NOMO-1 (cell line): ENCODE data around the gene TMEM273.

ENCODE experiments used
- DNase-seq, 2 experiments: peaks; one replicate each; lab custom pipeline; 2025; ENCODE audit not compliant: unreplicated experiment in 2 of 2; lab: John Stamatoyannopoulos, UW

Gene TMEM273

DNA sequence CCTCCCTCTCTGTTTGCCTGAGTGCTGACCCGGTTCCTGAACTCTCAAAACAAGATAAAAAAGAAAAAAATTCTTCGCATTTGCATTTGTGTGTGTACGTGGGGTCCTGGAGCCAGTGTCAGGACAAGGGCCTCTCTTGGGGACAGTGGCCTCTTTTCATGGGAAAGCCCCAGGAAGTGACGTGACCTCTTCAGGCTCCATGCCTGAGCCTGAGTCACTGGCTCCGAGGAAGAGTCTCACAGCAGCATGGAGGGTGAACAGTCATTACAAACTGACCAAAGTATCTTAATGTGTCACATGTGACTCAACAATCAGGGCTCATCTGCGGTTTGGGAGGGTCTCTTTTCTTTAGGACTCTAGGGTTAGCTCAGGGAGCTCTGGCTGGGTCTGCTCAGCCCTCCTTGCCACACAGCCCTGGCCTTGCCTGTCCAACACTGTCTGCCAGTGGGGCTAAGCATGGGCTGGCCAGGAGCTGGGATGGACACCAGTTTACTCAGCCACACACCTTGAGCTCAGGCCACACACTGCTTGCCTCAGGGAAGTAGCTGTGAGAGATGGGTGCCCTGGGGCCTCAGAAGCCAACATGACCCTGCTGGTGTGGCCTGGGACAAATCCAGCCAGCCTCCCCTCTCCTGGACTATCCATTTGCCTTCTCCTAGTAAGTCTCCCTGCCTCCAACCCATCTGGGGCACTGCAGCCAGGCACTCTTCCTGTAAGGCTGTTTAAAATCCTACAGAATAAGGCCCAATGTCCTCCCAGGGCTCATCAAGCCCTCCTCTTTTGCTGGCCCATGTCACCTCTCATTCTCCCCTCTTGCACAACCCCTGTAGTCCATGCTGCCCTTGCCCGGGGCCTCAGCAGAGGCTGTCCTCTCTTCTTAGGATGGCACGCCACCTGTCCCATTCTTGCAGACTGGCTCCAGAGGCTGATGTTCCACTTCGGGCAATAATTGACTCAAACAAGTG lies 10.5 kb downstream of the TMEM273 start:
- no peak for DNase-seq

DNA sequence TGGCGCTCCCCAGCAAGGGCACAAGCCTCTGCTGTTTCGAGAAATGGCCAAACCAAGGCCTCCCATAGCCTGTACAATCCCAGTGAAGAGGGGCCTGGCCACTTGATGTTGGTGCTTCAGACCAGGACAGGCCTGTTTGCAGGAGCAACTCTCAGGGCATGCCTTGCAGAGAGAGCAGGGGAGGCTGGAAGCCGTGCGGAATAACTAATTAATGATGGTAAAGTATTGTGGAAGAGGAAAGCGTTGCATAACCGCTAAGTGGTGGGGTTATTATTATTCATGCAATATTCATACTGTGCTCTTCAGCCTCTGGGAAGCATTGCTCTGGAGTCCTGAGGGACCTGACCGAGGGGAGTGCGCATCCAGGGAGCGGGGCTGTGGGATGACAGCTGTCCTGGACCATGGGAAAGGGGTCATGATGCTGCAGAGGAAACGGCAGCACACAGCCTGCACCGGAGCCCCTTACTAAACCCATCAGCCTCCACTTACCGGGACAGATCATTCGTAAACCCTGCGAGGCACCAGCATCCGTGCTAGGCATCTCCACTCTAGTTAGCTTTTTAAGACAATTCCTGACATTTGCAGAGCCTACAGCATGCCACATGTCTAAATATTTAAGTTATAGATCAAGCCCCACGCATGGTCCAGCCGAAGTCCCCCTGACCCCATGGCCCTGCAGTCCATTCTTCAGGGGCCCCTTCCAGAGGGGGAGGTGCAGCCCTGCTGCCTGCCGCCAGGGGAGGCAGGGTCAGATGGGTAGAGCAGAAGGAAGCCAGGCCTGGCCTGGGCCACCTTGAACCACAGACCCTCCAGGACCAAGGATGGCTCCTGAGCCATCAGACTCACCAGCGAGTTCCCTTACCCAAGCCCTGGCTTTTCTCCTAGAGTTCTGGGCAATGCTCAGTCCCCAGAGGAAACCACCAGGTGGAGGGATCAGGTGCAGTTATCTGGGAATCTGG lies 11.6 kb downstream of the TMEM273 start:
- no peak for DNase-seq

DNA sequence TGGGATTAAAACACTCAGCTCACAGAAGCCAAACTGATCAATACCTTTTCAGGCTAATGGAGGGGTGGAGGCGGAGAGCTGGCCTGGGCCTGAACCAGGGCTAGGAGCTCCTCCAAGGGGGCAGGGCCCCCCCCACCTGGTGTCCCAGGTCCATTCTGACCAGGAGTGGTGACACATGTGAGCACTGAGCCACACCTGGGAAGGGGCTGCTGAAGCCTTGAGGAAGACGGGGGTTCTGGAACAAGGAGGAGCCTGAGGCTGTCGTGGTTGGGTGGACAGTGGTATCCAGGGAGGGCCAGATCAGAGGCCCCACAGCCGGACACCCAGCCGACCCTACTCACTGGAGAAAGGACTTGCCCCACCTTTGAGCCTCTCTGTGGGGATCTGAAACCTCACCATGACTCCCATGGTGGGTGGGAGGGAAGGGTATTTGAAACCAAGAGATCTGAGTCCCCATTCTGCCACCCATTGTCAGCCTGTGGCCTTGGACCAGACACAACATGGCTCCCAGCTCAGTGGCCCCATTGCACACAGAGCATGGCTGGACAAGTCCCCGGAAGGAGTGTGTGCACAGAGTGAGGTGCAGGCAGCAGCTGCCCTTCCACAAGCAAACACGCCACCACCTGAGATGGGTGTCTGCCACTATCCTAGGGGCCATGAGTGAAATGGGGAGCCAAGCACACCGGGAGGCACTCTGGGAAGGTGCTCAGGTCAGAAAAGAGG lies 12.4 kb downstream of the TMEM273 start:
- no peak for DNase-seq

DNA sequence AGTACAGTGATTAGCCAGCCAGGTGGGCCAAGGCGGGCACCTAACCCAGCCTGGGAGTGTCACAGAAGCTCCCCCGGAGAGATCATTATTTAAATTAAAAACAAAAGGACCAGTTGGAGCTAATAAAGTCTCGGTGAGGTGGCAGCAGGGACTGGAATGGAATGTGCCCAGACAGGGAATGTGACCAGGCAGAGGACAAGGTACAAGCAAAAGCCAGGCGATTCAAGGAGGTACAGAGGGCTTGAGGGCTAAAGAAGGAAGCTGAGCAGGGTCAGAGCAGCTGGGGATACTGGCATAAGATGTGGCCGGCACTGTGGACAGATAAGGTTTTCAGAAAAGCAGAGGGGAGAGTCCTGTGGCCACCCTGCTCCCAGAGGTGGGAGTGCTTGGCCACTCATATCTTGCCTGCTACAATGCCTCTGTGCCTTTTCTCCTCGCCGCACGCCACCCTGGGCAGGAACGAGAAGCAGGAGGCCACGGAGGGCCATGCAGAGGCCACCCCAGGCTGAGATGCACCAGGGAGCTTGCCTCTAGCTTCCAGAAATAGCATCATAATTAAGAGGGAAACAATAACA lies 13.2 kb downstream of the TMEM273 start:
- no peak for DNase-seq

DNA sequence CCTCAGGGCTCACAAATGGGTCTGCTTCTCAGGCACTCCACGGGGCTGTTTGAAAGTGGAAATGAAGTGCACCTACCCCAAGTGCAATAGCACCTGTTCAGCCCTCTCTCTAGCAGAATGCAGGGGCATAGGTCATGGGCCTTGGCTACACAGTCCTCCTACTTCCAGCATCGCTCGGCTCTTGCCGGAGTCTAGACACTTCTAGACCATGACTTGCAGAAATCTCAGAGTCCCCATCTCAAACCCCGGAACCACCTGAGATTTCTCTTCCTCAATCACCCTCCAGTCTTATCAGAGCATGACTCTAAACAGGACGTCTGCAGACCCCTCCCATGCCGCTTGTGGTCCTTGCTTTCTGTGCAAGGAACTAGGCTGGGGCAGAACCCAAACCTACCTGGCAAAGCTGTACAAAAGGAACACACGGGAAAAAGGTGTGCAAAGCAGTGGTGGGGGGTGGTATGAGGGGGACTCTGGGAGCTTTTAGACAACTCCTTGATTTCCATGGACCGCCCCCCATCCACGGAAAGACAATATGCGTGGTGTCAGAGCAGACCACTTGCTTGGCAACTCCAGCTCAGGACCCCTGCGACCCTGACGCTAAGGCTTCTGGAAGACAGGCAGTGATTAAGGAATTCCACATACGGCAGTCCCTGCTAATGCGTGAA lies 13.8 kb downstream of the TMEM273 start:
- DNase-seq = no peak

DNA sequence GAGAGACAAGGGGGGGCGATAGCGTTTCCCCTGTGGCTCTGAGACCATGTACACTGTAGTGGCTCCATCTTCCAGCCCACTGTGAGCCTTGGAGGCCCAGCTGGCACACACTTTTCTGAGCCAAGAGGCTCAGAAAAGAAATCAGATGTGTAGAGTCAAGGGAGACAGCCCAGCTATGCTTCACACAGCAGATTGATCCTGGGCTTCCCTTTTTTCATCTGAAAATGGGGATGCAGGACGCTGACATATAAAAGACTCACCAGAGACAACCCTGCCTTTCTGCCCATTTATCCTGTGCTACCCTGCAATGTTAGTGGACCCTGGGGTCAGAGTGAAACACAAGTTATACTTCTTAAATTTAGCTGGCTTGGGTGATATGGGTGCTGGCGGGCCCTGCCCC lies 14.3 kb downstream of the TMEM273 start:
- no peak for DNase-seq

DNA sequence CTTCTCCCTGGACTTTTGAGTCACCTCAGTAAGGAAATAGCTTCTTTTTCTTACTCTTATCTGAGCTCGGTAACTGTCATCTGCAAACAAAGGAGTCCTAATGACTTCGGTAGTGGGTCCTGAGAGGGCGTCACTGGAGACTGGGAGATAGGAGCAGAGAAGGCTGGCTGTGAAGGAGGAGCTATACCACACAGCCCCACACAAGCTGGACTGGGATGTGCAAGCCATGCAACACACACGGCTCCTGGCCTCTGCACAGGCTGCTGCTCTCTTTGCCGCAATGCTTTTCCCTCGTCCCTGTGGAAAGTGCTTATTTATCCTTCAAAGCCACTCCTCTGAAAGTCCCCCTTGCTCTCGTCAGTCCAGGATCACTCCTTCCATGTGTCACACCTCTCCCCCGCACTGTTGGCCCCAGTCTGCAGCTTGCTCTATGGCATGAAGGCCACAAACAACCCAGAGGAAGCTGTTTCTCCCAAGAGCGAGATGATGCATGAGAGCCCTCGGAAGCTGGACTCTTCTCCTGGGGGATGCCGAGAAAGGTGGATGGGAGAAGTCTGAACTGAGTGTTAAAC lies 14.9 kb downstream of the TMEM273 start:
- no peak for DNase-seq

DNA sequence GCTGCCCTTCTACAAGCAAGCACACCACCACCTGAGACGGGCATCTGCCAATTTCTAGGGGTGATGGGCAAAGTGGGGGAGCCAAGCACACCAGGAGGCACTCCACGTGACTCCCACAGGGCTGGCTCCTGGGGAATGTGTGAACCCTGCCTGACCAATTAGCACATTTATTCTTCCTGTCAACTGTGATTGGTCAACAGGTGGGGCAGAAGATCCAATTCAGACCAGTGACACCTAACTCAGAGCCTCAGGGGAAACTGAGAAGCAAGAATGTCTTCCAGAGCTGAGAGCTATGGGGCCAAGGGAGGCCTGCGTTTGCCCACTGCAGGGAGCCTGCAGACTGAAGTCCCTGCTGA lies 15.4 kb downstream of the TMEM273 start:
- no peak for DNase-seq

DNA sequence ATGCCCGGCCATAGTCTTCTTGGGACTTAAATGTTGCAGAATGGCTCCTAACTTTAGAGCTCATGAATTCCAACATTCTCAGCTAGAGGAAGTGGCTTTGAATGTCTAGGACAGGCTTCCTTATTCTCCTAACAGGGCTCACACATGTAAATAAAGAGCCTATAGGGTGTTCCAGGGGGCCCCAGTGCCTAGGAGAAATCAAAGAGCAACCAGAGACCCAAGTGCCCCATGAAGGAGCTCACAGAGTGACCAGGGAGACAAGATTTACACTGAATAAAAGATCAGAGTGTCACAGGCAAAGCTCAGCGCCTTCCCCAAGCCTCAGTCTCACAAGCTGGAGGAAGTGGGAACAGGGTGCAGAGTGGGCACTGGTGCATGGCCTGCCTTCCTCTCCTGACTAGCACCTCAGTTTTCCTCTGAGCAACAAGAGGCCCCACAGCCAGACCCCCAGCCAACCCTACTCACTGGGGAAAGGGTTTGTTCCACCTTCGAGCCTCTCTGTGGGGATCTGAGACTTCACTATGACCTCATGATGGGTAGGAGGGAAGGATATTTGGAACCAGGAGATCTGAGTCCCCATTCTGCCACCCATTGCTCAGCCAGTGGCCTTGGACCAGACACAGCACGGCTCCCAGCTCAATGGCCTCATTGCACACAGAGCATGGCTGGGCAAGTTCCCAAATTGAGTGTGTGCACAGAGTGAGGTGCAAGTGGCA lies 16.0 kb downstream of the TMEM273 start:
- DNase-seq = no peak

DNA sequence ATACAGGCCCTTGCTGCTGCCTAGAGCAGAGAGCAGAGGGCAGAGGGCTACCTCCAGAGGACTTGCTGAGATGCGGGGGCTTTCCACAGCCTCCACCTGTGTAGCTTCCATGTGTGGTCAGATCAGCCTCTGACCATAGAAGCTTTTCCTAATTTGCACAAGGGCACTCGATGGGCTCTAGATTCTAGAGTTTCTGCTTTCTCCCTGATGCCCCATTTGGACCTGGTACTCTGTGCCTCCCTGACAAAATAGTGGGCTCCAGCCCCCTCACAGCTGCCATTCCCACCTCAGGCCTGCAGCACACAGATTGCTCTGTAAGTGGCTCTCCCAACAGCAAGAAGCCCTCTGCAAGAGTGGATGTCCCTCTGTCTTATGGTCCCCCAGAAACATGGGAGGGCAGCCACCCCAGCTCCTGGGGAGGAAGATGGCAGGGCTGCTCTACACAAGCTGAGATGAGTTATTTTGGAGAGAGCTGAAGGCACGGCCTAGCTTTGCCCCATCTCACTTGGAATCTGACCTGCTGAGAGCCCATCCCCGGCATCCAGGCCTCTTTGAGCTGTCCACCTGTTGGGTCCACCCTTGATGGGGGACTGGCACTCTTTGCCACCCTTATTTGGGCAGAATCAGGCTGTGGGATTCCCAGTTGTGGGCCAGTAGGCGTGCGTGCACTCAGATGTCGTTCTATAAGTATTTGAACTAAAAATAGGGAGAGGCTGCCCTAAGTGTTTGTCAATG lies 16.7 kb downstream of the TMEM273 start:
- DNase-seq = no peak

DNA sequence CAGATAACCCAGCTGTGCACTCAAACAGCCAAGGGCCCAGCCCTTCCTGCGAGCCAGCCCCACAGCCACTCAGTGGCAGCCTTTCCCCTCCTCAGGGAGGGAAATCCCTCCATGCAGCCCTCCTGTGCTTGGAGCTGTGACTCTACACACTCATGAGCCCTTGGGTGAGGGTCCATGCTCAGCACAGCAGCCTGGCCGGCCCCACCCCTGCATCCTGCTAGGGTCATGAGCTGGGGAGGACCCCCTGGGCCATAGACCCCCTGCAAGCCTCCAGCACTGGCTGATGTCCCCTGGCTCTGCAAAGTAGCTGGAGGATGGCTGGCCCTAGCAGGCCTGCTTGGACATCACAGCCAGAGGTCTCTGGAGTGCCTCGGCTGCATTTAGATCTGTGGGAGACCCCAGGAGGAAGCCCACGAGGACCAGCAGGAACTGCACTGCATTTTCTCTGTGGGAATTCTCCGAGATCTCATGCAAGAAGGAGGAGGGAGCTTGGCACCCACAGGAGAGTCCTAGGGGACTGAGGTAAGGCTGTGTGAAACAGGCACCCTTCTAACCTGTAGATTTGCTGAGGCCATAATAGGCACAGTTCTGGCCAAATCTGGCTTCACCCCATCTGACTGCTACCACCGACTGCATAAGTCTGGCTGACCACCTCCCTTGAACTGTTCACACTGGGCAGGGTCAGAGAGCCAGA lies 17.4 kb downstream of the TMEM273 start:
- no peak for DNase-seq

DNA sequence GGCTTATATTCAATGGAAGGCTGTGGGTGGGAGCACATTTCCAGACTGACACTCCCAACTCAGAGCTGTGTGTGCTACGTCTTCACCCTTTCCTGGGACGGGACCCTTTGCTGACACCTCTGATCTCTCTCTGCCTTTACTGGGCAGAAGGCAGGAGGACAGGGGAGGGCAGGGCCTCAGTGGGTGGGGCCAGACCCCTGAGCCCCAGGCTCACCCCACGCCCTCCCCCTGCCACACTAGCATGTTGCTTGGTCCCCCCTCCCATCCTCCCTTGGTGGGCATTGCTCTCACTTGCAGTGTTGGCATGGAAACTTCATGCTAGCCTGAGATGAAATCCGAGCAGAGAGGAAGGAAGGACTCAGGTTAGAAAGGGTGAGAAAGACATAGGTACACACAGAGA lies 18.4 kb downstream of the TMEM273 start:
- no peak for DNase-seq

DNA sequence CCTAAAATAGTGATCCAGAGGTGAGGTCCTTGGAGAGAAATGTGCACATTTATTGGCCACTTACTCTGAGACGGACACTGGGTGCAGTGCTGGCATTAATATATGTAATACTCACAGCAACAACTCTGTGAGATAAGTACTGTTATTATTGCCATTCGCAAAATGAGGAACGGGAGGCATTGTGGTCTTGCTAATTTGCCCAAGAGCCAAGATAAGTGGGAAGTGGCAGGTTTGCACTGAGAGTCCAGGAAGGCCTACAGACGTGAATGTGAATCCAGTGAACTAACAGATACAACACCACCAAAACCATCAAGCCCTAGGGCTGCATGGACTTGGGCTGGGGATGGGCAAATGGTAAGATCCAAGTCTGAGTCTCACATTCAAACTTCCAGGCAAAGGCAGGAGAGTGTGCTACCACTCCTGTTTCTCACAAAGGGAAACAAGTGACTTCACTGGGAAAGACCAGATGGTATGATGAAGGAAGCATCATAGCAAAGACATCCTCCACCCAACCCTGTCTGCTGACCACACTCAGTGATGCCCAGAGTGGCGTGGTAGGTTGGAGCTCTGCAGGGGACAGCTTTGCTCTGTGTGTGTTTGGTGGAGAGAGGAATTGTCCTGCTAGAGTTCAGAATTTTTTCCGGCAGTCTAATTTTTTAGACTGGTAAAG lies 19.2 kb downstream of the TMEM273 start:
- peak; percentile 62 to 66 for DNase-seq

DNA sequence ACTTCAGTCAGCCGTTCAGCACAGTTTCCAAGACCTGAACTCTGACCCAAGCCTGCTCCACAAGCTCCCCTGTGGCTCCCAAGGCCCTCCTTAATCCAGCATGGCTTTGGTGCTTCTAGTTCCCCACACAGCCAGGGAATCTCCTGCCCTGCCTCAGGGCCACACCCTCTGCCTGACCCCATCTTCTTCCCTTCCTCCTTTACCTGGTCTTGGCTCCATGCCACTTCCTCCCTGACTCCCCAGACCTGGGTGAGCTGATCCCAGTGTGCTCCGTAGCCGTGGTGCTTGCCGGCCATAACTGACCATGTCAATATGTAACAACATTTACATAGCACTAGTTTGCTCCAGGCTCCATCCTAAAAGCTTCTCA lies 20.0 kb downstream of the TMEM273 start:
- DNase-seq = no peak

DNA sequence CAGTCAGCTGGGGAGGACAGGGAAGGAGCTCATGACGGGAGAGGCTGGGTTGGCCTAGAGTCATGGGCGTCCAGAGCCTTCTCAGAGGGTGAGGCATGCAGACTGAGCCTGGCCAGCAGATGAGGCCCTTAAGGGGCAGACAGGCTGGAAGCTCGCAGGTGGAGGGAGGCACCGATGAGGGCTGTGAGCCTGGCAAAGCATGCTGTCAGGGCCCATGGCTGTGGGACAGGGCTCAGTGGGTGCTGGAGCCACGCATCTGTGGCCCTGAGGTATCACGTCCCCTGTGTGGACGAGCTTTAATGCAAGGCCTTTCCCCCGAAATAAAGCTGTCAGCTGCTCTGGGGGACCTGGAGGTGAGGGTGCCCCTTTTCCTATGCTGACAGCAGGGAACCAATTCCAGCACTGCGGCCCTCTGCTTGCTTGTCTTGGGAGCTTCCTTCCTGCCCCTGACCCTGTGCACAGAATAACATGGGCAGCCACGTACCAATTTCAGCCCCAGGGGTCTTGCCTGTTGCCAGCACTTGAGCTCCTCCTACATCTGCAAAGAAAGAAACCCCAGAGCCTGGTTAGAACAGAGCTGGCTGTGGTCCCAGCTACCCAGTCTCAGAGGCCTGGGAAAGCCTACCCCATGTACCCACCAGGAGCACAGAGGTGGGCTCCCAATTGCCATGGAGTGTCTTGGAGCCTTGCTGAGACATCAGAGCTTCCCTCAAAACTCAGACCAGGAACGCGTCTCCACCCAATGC lies 20.6 kb downstream of the TMEM273 start:
- DNase-seq = no peak

DNA sequence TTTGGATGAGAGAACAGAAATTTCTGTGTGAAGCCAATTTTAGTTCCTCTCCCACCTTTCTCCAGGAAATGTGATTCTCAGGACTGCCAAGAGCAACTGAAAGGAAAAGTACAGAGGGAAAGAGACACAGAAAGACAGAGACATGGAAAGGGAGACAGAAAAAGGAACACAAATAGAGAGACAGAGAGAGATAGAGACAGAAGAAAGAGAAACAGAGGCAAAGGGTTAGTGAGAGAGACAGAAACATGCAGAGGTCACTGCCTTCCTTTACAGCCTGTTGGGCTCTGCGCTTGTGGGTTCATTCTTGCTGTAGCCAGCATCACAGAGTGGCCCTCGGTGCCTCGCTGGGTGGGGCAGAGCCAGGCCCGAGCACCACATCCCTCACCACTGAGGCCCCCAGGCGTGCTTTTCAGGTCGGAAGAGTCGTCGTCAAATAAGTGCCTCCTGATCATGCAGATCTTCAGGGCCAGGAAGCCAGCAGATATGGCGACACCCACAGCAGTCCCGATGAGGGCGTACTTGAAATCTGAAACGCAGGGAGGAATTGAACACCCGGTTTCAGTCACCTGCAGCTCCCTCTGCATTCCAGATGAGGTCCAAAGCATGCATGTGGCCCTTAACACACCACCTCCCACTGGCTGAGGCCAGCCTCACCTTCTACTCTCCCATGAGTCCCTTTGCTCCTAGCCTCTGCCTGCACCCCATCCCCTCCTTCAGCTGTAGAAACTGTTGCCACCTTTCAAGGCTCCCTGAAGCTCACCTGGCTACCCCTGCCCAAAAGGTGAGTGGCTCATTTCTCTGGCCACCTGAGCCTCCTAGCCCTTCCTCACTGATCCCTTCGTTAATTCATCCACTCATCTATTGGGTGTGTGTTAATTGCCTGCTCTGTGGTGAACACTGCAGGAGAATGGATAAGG lies 21.4 kb downstream of the TMEM273 start:
- no peak for DNase-seq
